ENCODE data around the gene ANAPC1. TPM values are rescaled to one million over a fixed set of nuclear protein-coding genes. Genes with fewer than 3 reads are reported as not detected.
"Not testable (repeated sequence)": the region's sequence is repeated elsewhere in the genome, so short reads cannot be mapped to it uniquely, and the experiment has no call there.

The ANAPC1 gene
- total RNA-seq, 2 experiments from 2014 or later = 71.5 to 97.1 TPM

DNA sequence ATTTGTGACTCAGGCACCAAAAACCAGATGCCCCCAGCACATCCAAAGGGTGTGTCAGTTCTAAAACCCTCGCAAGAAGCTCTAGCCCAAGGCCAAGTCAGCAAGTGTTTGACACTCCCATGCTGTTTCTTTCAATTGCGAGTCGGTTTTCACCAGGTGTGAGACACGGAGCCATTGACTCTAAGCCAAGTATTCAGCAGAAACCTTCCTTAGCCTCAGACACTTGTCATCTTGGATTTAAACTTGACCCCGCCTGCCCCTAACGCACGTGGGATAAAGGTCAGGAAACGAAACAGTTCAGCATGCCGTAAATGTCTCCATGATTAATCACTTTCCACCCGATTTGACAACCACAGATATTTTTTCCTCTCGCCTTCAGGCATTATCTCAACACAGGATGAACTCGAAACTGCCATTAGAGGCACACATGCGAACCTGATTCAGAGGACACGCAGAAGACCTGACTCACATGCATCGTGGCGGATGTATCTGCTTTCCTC lies 156.3 kb downstream of the ANAPC1 start:
- DNase-seq; H3K27me3 Mint-ChIP-seq; H3K36me3 Mint-ChIP-seq; H3K4me3 Mint-ChIP-seq; ATAC-seq; H3K9me3 Mint-ChIP-seq (ENCODE audit: low read depth); H3K4me1 Mint-ChIP-seq; CTCF ChIA-PET; H3K27ac Mint-ChIP-seq: not testable (repeated sequence)

DNA sequence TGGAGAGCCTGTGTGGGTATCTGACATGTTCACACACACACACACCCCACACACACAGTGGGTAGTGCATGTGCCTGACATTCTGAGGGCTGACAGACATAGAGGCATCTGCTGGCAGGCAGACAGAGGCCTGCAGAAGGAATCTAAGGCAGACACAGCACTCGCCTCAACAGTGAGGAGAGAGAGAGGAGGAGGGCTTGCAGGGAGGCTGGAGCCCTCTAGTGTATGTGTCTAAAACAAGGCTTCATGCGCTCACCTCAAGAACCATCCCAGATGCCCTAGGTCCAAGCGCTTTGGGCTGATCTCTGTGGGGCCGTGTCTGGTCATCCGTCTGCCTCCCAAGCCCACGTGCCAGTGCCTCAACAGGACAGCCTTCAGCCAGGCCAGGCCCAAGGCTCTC lies 158.3 kb downstream of the ANAPC1 start:
- H3K4me3 Mint-ChIP-seq; H3K27me3 Mint-ChIP-seq; H3K4me1 Mint-ChIP-seq; H3K9me3 Mint-ChIP-seq (ENCODE audit: low read depth); CTCF ChIA-PET; H3K36me3 Mint-ChIP-seq; H3K27ac Mint-ChIP-seq: not testable (repeated sequence)
- DNase-seq (peak; percentile 58), ATAC-seq (peak; percentile 92)

DNA sequence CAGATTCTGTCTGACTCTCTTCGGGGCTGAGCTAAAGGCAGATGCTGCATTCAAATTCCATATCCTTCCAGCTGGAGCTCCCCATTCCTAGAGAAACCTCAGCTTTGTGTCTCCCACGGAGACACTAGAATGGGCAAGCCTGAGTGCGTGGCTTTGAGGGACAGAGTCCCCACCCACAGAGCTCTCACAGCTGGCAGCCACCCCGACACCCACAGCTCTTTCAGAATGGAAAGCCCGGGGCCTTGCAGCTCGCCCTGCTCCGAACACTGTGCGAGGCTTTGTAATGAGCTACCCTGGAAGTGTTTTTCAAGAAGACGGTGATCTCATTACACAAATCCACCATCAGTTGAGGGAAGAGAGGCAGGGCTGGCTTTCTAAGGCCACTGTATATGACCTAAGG lies 164.4 kb downstream of the ANAPC1 start:
- CTCF ChIA-PET; ATAC-seq; H3K4me3 Mint-ChIP-seq; H3K27ac Mint-ChIP-seq; H3K36me3 Mint-ChIP-seq; H3K9me3 Mint-ChIP-seq (ENCODE audit: low read depth); H3K4me1 Mint-ChIP-seq; DNase-seq; H3K27me3 Mint-ChIP-seq: not testable (repeated sequence)

Small RNA genes lying within 50 kb of the gene (microRNA-seq; reads per million reads assigned to microRNA genes)
- gene MIR4771-2 = not detected

Other genes starting within 250 kb of the ANAPC1 start
- gene MERTK, start 14.4 kb upstream of the ANAPC1 start, total RNA-seq = under 1 TPM; 0.09 to 0.30 TPM
- gene TMEM87B, start 171.1 kb upstream of the ANAPC1 start, total RNA-seq = 10 to 100 TPM; 19.1 to 19.7 TPM

All from activated CD8-positive, alpha-beta memory T cell treated with anti-CD3 and anti-CD28 coated beads, Interleukin-2, amount 10 ng/mL, durations not matched to agents 7 days and 5 days (primary cell).